ENCODE data around the gene ECHS1. TPM values are rescaled to one million over a fixed set of nuclear protein-coding genes. Genes with fewer than 3 reads are reported as not detected.

The ECHS1 gene
- total RNA-seq, 2 experiments from 2014 or later = 60.2 to 64.8 TPM

DNA sequence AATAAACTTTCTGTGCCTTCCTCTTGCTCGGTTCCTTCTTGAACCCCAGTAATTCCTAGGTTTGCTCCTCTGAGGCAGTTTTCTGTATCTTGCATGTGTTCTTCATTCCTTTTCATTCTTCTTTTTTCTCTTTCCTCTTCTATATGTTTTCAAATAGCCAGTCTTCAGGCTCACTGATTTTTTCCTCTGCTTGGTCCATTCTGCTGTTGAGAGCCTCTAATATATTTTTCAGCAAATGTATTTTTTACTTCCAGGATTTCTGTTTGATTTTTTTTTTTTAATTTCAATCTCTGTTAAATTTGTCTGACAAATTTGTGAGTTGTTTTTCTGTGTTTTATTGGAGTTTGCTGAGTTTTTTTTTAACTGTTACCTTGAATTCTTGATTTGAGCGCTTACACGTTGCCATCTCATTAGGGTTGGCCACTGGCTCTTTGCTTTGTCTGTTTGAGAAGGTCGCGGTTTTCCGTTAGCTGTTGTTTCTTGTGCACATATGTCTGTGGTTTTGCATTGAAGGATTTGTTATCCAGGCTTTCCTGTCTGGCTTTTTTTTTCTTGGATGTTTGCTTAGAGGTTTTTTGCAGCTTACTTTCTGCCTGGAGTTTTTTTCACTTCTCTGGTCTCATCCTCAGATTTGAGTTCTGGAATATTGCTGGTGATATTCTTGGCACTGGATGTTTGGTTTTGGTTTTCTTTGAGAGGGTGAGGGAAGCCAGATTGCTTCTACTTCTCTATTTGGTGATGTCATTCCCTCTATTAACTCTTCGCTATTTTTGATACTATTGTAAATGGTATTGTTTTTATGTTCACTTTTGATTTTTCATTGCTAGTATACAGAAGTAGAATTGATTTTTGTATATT lies 38.6 kb upstream of the ECHS1 start:
- Mint-ChIP-seq H3K27ac (no peak overlapping the region), H3K36me3 (peaks cover 78% of the 10 kb centered on the region), H3K4me3 (no peak overlapping the region), H3K9me3 (peaks cover 29% of the 10 kb centered on the region), H3K4me1 (ENCODE audit: low read depth) (peaks cover 17% of the 10 kb centered on the region), H3K27me3 (no peaks in the 10 kb centered on the region)
- intact Hi-C loops (cut with micrococcal nuclease) = no loop called here
- ChIA-PET POLR2A (no interaction called here), CTCF (interaction anchor here (2.1 kb wide), 1 partner anchor 26 kb away, joined by 5 read pairs; no protein-coding TSS in a partner anchor)
- DNase-seq = no peak

DNA sequence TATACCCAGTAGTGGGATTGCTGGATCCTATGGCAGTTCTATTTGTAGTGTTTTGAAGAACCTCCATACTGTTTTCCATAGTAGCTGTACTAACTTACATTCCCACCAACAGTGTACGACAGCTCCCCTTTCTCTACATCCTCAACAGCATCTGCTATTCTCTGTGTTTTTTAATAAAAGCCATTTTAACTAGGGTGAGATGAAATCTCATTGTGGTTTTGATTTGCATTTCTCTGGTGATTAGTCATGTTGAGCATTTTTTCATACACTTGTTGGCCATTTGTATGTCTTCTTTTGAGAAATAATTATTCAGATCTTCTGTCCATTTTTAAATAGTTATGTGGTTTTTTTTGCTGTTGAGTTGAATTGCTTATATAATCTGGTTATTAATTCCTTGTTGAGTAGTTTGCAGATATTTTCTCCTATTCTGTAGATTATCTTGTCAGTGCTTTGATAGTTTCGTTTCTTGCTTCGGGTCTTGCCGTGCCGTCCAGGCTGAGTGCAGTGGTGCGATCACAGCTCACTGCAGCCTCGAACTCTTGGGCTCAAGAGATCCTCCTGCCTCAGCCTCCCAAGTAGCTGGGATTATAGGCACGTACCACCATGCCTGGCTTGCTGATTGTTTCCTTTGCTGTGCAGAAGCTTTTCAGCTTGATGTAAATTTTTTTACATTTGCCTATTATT lies 32.8 kb upstream of the ECHS1 start:
- Mint-ChIP-seq H3K9me3 (peaks cover 8% of the 10 kb centered on the region), H3K4me3 (no peak overlapping the region)

DNA sequence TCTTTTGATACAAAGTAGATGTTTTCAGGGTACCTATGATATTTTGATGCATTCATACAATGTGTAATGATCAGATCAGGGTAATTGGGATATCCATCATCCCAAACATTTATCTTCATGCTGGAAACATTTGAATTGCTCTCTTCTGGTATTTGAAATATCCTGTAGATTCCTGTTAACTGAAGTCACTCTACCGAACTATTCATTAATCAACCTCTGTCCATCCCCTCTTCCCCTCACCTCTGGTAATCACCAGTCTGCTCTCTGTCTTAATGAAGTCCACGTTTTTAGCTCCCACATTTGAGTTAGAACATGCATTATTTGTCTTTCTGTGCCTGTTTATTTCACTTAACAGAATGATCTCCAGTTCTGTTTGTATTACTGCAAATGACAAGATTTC lies 32.1 kb upstream of the ECHS1 start:
- ChIA-PET POLR2A (no interaction called here), CTCF (no interaction called here)
- H3K36me3 Mint-ChIP-seq = peaks cover 71% of the 10 kb centered on the region
- no peak overlapping the region for H3K4me3 Mint-ChIP-seq
- intact Hi-C loops (cut with micrococcal nuclease) = no loop called here
- no peaks in the 10 kb centered on the region for H3K27me3 Mint-ChIP-seq
- peaks cover 49% of the 10 kb centered on the region for H3K4me1 Mint-ChIP-seq (ENCODE audit: low read depth)
- peaks cover under 1% of the 10 kb centered on the region for H3K9me3 Mint-ChIP-seq
- no peak for DNase-seq
- H3K27ac Mint-ChIP-seq = no peak overlapping the region

More for the DNA sequence above, 32.8 kb upstream of the ECHS1 start:
- Mint-ChIP-seq H3K36me3 (peaks cover 74% of the 10 kb centered on the region), H3K27ac (no peak overlapping the region), H3K27me3 (no peaks in the 10 kb centered on the region), H3K4me1 (ENCODE audit: low read depth) (peaks cover 42% of the 10 kb centered on the region)
- no peak for DNase-seq
- CTCF ChIA-PET = no interaction called here
- intact Hi-C loops (cut with micrococcal nuclease) = no loop called here
- POLR2A ChIA-PET = no interaction called here

DNA sequence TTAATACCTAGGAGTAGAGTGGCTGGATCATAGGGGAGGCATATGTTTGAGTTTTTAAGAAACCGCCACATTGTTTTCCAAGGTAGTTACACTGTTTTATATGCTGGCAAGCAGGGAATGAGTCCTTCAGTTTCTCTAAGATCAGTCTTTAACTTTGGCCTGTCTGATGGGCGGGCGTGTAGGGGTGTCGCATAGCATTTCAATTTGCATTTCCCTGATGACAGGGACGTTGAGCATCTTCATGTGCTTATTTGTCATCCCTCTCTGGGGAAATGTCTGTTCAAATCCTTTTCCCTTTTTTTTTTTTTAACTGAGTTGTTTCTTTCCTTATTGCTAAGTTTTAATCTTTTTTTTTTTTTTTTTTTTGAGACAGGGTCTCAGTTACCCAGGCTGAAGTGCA lies 30.6 kb upstream of the ECHS1 start:
- intact Hi-C loops (cut with micrococcal nuclease) = no loop called here
- DNase-seq = no peak
- POLR2A ChIA-PET = no interaction called here
- peaks cover 50% of the 10 kb centered on the region for H3K4me1 Mint-ChIP-seq (ENCODE audit: low read depth)
- peak overlapping the region; percentile 34 for H3K27ac Mint-ChIP-seq
- H3K4me3 Mint-ChIP-seq = no peak overlapping the region
- H3K27me3 Mint-ChIP-seq = no peaks in the 10 kb centered on the region
- H3K36me3 Mint-ChIP-seq = peaks cover 65% of the 10 kb centered on the region
- H3K9me3 Mint-ChIP-seq = no peaks in the 10 kb centered on the region
- CTCF ChIA-PET = no interaction called here

DNA sequence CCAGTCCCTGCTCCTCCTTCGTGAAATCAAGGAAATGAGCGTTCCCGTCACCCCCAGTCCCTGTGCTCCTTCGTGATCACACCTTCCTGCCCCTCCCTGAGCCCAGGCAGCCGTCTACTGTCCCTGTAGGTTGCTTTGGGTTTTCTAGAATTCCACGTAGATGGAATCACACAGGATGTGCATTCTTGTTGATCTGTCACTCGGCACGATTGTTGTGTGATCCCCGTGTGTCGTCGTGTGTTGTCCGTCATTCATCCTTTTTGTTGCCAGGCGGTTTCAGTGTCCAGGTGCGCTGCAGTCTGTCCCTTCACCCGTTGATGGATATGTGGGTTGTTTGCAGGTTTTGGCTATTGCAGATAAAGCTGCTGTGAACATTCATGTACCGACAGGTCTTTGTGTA lies 30.2 kb upstream of the ECHS1 start:
- no peak overlapping the region for H3K4me3 Mint-ChIP-seq
- no peaks in the 10 kb centered on the region for H3K9me3 Mint-ChIP-seq
- peaks cover 47% of the 10 kb centered on the region for H3K4me1 Mint-ChIP-seq (ENCODE audit: low read depth)
- H3K27ac Mint-ChIP-seq = no peak overlapping the region
- intact Hi-C loops (cut with micrococcal nuclease) = no loop called here
- H3K36me3 Mint-ChIP-seq = peaks cover 64% of the 10 kb centered on the region
- DNase-seq = no peak
- H3K27me3 Mint-ChIP-seq = no peaks in the 10 kb centered on the region
- POLR2A ChIA-PET = no interaction called here
- CTCF ChIA-PET = no interaction called here

DNA sequence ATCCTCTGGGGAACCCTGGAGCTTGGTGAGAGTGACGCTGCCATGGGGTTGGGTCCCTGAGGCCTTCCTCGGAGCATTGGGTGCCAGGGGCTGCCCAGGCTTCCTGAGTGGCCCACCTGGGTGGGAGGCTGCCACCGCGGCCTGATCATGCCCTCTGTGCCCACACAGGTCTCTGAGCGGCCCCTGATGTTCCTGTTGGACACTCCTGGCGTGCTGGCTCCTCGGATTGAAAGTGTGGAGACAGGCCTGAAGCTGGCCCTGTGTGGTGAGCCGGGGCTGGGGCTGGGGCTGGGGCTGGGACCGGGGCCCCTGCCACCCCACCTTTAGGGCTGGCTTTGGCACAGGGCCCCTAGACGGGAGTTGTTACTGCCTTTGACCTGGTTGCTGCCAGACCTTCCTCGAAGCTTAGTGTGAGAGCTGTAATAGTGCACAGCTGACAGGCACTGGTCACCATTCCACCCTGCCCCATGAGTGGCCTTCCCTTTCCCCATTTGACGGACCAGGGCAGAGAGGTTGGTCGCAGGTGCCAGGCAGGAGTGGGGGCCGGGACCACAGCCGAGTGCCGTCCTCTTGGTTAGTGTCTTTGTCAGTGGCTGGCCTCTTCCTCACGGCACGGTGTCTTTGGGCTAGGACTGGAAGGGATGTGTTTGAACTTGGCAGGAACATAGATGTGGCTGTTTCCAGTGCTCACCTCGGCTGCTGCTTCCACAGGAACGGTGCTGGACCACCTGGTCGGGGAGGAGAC lies 29.0 kb upstream of the ECHS1 start:
- H3K36me3 Mint-ChIP-seq = peaks cover 63% of the 10 kb centered on the region
- CTCF ChIA-PET = no interaction called here
- no peak overlapping the region for H3K27ac Mint-ChIP-seq

DNA sequence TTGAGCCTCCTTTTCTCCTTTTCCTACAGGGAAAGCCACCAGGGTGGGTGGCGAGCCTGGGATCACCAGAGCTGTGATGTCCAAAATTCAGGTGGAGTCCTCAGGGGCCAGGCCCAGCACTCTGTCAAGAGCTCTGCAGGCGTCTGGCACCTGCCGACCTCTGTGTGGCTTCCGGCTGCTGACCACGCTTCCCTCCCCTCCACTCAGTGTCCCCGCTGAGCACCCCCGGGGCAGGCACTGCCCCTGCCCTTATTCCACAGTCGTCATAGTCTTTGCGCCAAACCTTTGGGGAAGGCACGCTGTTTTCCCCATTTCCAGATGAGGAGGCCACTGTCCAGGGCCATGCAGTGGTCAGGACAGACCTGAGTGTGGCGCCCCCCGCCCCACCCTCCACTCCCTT lies 28.3 kb upstream of the ECHS1 start:
- Mint-ChIP-seq H3K27me3 (no peaks in the 10 kb centered on the region), H3K36me3 (peaks cover 63% of the 10 kb centered on the region), H3K27ac (peak overlapping the region; percentile 46), H3K9me3 (no peaks in the 10 kb centered on the region), H3K4me1 (ENCODE audit: low read depth) (peaks cover 51% of the 10 kb centered on the region), H3K4me3 (no peak overlapping the region)
- ChIA-PET POLR2A (no interaction called here), CTCF (interaction anchor here (1.2 kb wide), 1 partner anchor 72 kb away, joined by 6 read pairs; no protein-coding TSS in a partner anchor)
- intact Hi-C loops (cut with micrococcal nuclease) = no loop called here
- peak; percentile 6 for DNase-seq

More for the DNA sequence above, 29.0 kb upstream of the ECHS1 start:
- no peaks in the 10 kb centered on the region for H3K27me3 Mint-ChIP-seq
- intact Hi-C loops (cut with micrococcal nuclease) = no loop called here
- H3K4me1 Mint-ChIP-seq (ENCODE audit: low read depth) = peaks cover 51% of the 10 kb centered on the region
- H3K4me3 Mint-ChIP-seq = no peak overlapping the region
- POLR2A ChIA-PET = no interaction called here
- DNase-seq = no peak
- no peaks in the 10 kb centered on the region for H3K9me3 Mint-ChIP-seq

DNA sequence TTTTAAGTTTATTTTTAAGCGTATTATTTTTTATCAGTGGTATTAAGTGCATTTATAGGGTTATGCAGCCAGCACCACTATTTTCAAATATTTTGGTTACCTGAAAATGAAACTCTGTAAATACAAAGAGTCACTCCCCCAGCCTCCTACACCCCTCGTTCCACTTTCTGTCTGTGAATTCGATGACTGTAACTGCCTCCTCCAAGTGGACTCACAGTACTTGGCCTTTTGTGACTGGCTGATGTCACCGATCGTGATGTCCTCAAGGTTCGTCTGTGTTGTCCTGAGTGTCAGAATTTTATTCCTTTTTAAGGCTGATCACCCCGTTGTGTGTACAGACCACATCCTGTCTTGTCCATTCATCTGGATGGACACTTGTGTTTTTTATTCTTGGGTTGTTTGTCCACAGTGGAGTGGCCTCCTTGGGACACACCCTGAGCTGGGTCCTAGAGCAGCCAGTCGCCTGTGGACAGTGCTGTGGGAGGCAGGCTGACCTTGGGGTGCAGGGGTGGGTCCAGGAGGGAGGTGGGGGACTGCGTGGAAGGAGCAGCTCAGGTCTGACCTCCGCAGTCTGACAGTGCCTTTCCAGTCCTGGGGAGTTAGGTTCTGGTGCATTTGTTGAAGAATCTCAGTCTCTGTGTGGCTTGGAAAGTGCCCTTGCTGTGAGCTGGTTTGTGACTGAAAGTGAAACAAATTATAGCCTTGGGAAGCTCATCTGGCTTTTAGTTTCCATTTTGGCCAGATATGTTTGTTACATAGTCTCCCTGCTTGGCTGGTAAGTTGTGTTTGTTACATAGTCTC lies 27.7 kb upstream of the ECHS1 start:
- Mint-ChIP-seq H3K9me3 (no peaks in the 10 kb centered on the region), H3K27ac (peak overlapping the region; percentile 46), H3K4me3 (no peak overlapping the region), H3K4me1 (ENCODE audit: low read depth) (peaks cover 48% of the 10 kb centered on the region), H3K27me3 (no peaks in the 10 kb centered on the region), H3K36me3 (peaks cover 59% of the 10 kb centered on the region)
- POLR2A ChIA-PET = no interaction called here
- intact Hi-C loops (cut with micrococcal nuclease) = no loop called here
- CTCF ChIA-PET = interaction anchor here (1.2 kb wide), 1 partner anchor 71 kb away, joined by 6 read pairs; no protein-coding TSS in a partner anchor
- no peak for DNase-seq

DNA sequence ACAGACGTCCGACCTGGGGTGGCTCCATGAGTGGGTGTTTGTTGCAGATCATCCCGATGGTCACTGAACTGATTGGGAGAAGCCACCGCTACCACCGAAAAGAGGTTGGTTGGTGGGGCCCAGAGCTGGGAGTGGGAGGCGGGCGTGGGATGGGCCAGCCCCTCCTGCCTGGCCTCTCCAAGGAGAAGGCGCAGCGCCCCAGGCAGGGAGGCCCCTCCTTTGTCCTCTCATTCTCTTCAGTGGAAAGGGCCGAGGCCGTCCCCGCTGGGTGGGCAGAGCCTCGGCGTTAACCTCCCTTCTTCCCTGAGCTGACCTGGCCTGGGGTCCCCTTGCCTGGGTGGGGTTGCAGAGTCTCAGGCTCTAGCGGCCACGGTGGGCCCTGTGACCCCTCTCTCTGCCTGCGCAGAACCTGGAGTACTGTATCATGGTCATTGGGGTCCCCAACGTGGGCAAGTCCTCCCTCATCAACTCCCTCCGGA lies 26.0 kb upstream of the ECHS1 start:
- Mint-ChIP-seq H3K4me1 (ENCODE audit: low read depth) (peaks cover 45% of the 10 kb centered on the region), H3K27me3 (no peaks in the 10 kb centered on the region), H3K36me3 (peaks cover 53% of the 10 kb centered on the region), H3K4me3 (no peak overlapping the region), H3K27ac (no peak overlapping the region), H3K9me3 (no peaks in the 10 kb centered on the region)
- no peak for DNase-seq
- ChIA-PET POLR2A (no interaction called here), CTCF (no interaction called here)
- intact Hi-C loops (cut with micrococcal nuclease) = no loop called here

DNA sequence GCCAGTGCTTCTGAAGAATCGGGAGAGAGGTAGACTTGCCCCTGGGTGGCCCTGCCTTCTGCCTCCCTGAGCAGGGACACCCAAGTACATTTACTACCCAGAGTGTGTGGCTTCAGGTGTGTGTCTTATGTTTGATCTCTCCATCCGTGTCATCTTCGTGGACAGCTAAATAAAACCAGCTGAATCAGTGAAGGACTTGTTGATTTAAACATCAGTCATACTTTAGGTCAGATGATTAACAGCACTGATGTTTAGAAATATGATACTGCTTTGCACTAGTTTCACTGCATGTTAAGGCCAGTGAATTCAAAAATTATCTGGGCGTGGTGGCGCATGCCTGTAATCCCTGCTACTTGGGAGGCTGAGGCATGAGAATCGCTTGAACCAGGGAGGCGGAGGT lies 24.8 kb upstream of the ECHS1 start:
- Mint-ChIP-seq H3K9me3 (no peaks in the 10 kb centered on the region), H3K4me3 (no peak overlapping the region), H3K27ac (no peak overlapping the region), H3K4me1 (ENCODE audit: low read depth) (peaks cover 47% of the 10 kb centered on the region), H3K27me3 (no peaks in the 10 kb centered on the region), H3K36me3 (peaks cover 45% of the 10 kb centered on the region)
- intact Hi-C loops (cut with micrococcal nuclease) = no loop called here
- DNase-seq = no peak
- ChIA-PET POLR2A (no interaction called here), CTCF (interaction anchor here (0.6 to 0.8 kb wide), 2 partner anchors 39 to 458 kb away, joined by 3 read pairs; no protein-coding TSS in a partner anchor)

DNA sequence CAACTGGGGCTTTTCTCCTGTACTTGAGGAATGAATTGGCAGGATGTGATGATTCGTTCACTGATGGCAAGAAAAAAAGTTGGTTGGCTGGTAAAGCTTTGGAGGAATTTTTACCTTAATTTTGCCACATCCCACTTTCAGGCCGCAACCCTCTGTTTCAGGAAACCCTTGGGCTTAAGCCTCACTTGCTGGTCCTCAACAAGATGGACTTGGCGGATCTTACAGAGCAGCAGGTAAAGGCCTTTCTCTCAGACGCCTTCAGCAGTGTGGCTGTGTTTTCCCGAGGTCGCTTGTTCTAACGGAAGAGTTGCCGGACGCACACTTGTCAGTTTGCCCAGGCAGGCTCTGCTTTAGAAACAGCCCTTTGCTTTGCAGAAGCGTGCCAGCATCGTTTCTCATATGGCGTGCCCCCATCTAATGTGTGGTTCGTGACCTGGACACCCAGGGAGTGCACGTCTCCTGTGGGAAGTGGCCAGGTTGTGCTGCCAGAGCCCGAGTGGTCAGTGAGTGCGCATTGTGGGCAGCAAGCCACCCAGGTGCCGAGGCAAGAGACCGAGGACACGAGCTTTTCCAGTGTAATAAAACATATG lies 23.0 kb upstream of the ECHS1 start:
- Mint-ChIP-seq H3K4me3 (no peak overlapping the region), H3K27me3 (no peaks in the 10 kb centered on the region), H3K4me1 (ENCODE audit: low read depth) (peaks cover 51% of the 10 kb centered on the region), H3K36me3 (peaks cover 35% of the 10 kb centered on the region), H3K27ac (peak overlapping the region; percentile 95), H3K9me3 (no peaks in the 10 kb centered on the region)
- CTCF ChIA-PET = interaction anchor here (0.6 kb wide), 1 partner anchor 66 kb away, joined by 3 read pairs; no protein-coding TSS in a partner anchor
- DNase-seq = peak; percentile 8
- intact Hi-C loops (cut with micrococcal nuclease) = no loop called here
- POLR2A ChIA-PET = interaction anchor here (1.2 kb wide), 1 partner anchor 22 kb away, joined by 4 read pairs; no protein-coding TSS in a partner anchor
